Spleen (tissue), 11 donors: ENCODE results near the gene GMNN. TPM values are rescaled to one million over a fixed set of nuclear protein-coding genes. Genes with fewer than 3 reads are reported as not detected.
"Not testable (repeated sequence)": the region's sequence is repeated elsewhere in the genome, so short reads cannot be mapped to it uniquely, and the experiment has no call there.

Experiments used
- DNase-seq: peaks from one replicate; pipeline ENCODE4 v3.0.0-alpha.2; 2020
- H3K27ac ChIP-seq, 8 donors: fragments of 200-600 bp; sonication (generic) in 7 of 8; 1 replicate in 4 of 8; 2 replicates in 4 of 8; pipeline versions ENCODE4 v1.5.0 to v1.8.0; 2016 to 2021; ENCODE audit warnings: inconsistent platforms in 4 of 8, mild to moderate bottlenecking in 4 of 8, moderate library complexity in 1 of 8
- H3K27me3 ChIP-seq, 7 donors: fragments of 200-600 bp; sonication (generic) in 6 of 7; replicated peaks in 1 of 7; 1 replicate in 4 of 7; 2 replicates in 3 of 7; pipeline versions ENCODE4 v1.5.0 to v1.8.0; 2016 to 2021; ENCODE audit warnings: inconsistent platforms in 3 of 7, mild to moderate bottlenecking in 1 of 7
- H3K36me3 ChIP-seq, 6 donors: fragments of 200-600 bp; sonication (generic) in 5 of 6; 1 replicate in 4 of 6; 2 replicates in 2 of 6; pipeline versions ENCODE4 v1.5.0 to v1.8.0; 2016 to 2021; ENCODE audit warnings: inconsistent platforms in 2 of 6
- H3K4me1 ChIP-seq, 6 donors: fragments of 200-600 bp; sonication (generic) in 5 of 6; 1 replicate in 3 of 6; 2 replicates in 3 of 6; pipeline versions ENCODE4 v1.5.0 to v1.8.0; 2016 to 2021; ENCODE audit warnings: inconsistent platforms in 3 of 6
- H3K4me3 ChIP-seq, 8 donors: fragments of 200-600 bp; sonication (generic) in 7 of 8; 1 replicate in 4 of 8; 2 replicates in 4 of 8; pipeline versions ENCODE4 v1.5.0 to v1.8.0; 2016 to 2021; ENCODE audit warnings: inconsistent platforms in 4 of 8, mild to moderate bottlenecking in 4 of 8, moderate library complexity in 2 of 8
- H3K9me3 ChIP-seq, 8 donors: fragments of 200-600 bp; sonication (generic) in 7 of 8; 1 replicate in 4 of 8; 2 replicates in 4 of 8; pipeline versions ENCODE4 v1.5.0 to v1.8.0; 2016 to 2021; ENCODE audit warnings: inconsistent platforms in 4 of 8
- POLR2A ChIP-seq, 3 donors: fragments of 450-650 bp; IDR thresholded peaks; one replicate each; pipeline ENCODE4 v1.5.1; 2017; ENCODE audit warnings: antibody characterized with exemption in 3 of 3, mild to moderate bottlenecking in 1 of 3
- POLR2AphosphoS5 ChIP-seq, 3 donors: sonication (generic); formaldehyde crosslinking; IDR thresholded peaks; one replicate each; pipeline ENCODE4 v1.5.1; 2017; ENCODE audit warnings: antibody characterized with exemption in 3 of 3
- WGBS, 5 donors: extraction: QIAGEN DNeasy Blood & Tissue Kit in 3 of 5; methylation state at CpG; one replicate each; pipeline versions ENCODE4 v1.1.5 to v1.1.7; 2013 to 2018; 5-methylcytosine and 5-hydroxymethylcytosine counted together
- intact Hi-C: fragments of 100-400 bp; cut with DNase I; formaldehyde crosslinking; loops from one replicate; pipeline ENCODE4 v1.15.0; 2023; ENCODE audit warnings: low total_unique reads
- polyA plus RNA-seq, 3 donors: library from polyadenylated mRNA; stranded (reverse); fragments of 200-250 nt; gene quantifications; one replicate each; pipeline ENCODE4 v1.2.1, GENCODE V29; 2013
- total RNA-seq, 7 donors: library from RNA; depleted of rRNA in 3 of 7; stranded (reverse); fragments of >200 nt in 3 of 7; fragmentation: NEBNext Ultra II Directional in 4 of 7; extraction: Animal tissue kit (Norgen Biotek cat#: 25700) in 4 of 7; gene quantifications; one replicate each; pipeline versions ENCODE4 v1.1.0 to v1.2.1, GENCODE V29; 2016 to 2021
- TF ChIP-seq, protein P1 (sequence below), 11 experiments: fragments of 200-600 bp in 7 of 11; fragments of 450-650 bp in 4 of 11; sonication (generic) in 4 of 11; IDR thresholded peaks in 8 of 11; conservative IDR thresholded peaks in 3 of 11; 1 replicate in 7 of 11; 2 replicates in 4 of 11; pipeline versions ENCODE4 v1.4.0 to v1.8.0; 2016 to 2021; ENCODE audit warnings: antibody characterized with exemption in 11 of 11, inconsistent platforms in 4 of 11, mild to moderate bottlenecking in 1 of 11
- donor health status: healthy with polysubstance abuse.
- donor health status: DM: no; HTN: no; CAD: no; lungs with moderate emphysema.
- donor health status: DM: no; HTN: no; CAD: no.
- donor health status: Bipolar disorder and iron deficiency.
- donor health status: healthy.
- donor health status: DM: no; HTN: no; CAD: no.
- donor health status: DM: yes; HTN: yes; CAD: no.

GMNN gene
- total and polyA plus RNA-seq, 10 donors, result 11.1 to 32.3 (median 16.1) TPM

DNA sequence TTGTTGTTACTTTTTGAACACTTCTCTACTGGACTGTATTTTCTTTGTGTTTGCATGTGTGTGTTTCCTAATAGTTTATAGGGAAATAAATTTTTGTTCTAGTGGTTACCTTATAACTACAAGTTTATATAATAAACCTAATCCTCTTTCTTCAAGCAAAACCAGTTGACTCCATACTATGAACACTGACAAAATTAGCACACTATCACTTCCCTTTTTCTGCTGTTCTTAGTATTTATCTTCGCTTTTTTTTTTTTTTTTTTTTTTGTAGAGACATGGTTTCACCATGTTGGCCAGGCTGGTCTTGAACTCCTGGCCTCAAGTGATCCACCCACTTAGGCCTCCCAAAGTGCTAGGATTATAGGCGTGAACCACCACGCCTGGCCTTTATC is 30.8 kb upstream of the GMNN start:
- H3K9me3 ChIP-seq, result no peaks in the 10 kb centered on the region
- intact Hi-C loops, result no loop called here
- 64 to 71% (median 70%) methylated on average over 3 of the region's 3 CpGs for WGBS, 5 donors
- H3K4me1 ChIP-seq, result peaks cover 0 to 30% (median 6%) of the 10 kb centered on the region in 6 donors
- TF ChIP-seq, protein P1, sequence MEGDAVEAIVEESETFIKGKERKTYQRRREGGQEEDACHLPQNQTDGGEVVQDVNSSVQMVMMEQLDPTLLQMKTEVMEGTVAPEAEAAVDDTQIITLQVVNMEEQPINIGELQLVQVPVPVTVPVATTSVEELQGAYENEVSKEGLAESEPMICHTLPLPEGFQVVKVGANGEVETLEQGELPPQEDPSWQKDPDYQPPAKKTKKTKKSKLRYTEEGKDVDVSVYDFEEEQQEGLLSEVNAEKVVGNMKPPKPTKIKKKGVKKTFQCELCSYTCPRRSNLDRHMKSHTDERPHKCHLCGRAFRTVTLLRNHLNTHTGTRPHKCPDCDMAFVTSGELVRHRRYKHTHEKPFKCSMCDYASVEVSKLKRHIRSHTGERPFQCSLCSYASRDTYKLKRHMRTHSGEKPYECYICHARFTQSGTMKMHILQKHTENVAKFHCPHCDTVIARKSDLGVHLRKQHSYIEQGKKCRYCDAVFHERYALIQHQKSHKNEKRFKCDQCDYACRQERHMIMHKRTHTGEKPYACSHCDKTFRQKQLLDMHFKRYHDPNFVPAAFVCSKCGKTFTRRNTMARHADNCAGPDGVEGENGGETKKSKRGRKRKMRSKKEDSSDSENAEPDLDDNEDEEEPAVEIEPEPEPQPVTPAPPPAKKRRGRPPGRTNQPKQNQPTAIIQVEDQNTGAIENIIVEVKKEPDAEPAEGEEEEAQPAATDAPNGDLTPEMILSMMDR (IDR thresholded peaks at IDR 0.05 in 8 of 11, conservative IDR thresholded peaks at IDR 0.05 in 3 of 11), result no peak
- TF ChIP-seq POLR2AphosphoS5 (IDR thresholded peaks at IDR 0.05), result no peak
- TF ChIP-seq POLR2A (IDR thresholded peaks at IDR 0.05), result no peak
- H3K27me3 ChIP-seq, result no peaks in the 10 kb centered on the region
- H3K36me3 ChIP-seq, result no peaks in the 10 kb centered on the region
- DNase-seq, result no peak
- H3K4me3 ChIP-seq, result no peak overlapping the region
- peak overlapping the region in 6 of 8 donors; percentile 52 to 86 (median 76) for H3K27ac ChIP-seq

DNA sequence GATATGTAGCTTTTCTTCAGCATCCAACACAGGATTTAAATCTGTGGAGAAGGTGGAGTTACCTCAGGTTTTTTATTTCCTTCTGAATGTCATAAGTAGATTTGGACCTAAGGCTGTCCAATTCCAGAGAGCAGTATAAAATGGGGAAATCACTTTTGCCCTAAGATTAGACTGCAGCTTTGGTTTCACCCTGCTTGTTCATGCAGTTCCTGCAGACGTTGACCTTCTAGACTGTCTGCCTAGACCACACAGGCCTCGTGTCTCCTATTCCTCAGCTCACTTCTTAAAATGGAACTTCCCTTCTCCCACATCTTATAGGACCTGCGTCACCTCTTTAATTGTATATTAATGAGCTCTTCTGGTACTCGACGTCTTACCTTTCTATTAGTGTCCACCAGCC is 29.8 kb upstream of the GMNN start:
- TF ChIP-seq, protein P1 (IDR thresholded peaks at IDR 0.05 in 8 of 11, conservative IDR thresholded peaks at IDR 0.05 in 3 of 11), result no peak
- TF ChIP-seq POLR2AphosphoS5 (IDR thresholded peaks at IDR 0.05) (no peak), POLR2A (IDR thresholded peaks at IDR 0.05) (no peak)
- DNase-seq, result no peak
- Histone ChIP-seq H3K9me3 (no peaks in the 10 kb centered on the region), H3K27ac (peak overlapping the region in 6 of 8 donors; percentile 13 to 86 (median 76)), H3K36me3 (no peaks in the 10 kb centered on the region), H3K4me1 (peaks cover 0 to 39% (median 7%) of the 10 kb centered on the region in 6 donors), H3K27me3 (no peaks in the 10 kb centered on the region), H3K4me3 (no peak overlapping the region)
- intact Hi-C loops, result no loop called here
- WGBS, 5 donors, result 64 to 72% (median 65%) methylated on average over 5 of the region's 5 CpGs

DNA sequence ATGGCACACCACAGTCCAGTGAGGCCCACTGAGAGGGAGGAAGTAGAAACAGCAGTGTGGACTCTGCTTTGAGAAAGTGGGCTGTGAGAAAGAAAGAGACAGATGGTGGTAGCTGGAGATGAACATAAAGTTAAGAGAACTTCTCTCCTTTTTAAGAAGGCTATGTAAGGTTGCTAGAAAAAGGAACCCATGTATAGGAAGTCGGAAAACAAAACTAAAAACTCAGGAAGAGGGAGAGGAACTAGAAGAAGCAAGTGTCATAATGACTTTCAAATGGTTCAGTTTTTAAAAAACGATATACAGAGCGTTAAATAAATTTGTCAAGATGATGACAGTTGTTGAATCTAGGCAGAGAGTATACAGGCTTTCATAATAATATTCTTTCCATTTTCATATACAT is 25.4 kb upstream of the GMNN start:
- 25 to 42% (median 38%) methylated on average over 3 of the region's 3 CpGs for WGBS, 5 donors
- Histone ChIP-seq H3K9me3 (no peaks in the 10 kb centered on the region), H3K27me3 (no peaks in the 10 kb centered on the region), H3K36me3 (no peaks in the 10 kb centered on the region), H3K4me3 (peak overlapping the region in 1 of 8 donors; percentile 5), H3K4me1 (peaks cover 0 to 21% (median 1%) of the 10 kb centered on the region in 6 donors), H3K27ac (peak overlapping the region in 6 of 8 donors; percentile 9 to 75 (median 63))
- intact Hi-C loops, result no loop called here
- TF ChIP-seq POLR2A (IDR thresholded peaks at IDR 0.05) (no peak), POLR2AphosphoS5 (IDR thresholded peaks at IDR 0.05) (no peak)
- TF ChIP-seq, protein P1 (IDR thresholded peaks at IDR 0.05 in 8 of 11, conservative IDR thresholded peaks at IDR 0.05 in 3 of 11), result no peak
- DNase-seq, result no peak

DNA sequence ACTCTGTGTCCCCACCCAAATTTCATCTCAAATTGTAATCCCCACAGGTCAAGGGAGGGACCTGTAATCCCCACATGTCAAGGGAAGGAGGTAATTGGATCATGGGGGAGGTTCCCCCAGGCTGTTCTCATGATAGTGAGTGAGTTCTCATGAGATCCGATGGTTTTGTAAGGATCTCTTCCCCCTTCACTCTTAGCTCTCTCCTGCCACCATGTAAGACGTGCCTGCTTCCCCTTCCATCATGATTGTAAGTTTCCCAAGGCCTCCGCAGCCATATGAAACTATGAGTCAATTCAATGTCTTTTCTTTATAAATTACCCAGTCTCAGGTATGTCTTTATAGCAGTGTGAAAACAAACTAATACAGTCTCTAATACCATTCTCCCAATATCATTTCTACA is 23.9 kb upstream of the GMNN start:
- H3K4me1 ChIP-seq, result peaks cover 0 to 14% (median 1%) of the 10 kb centered on the region in 6 donors
- intact Hi-C loops, H3K27me3 ChIP-seq, DNase-seq, H3K36me3 ChIP-seq, H3K9me3 ChIP-seq, H3K4me3 ChIP-seq: not testable (repeated sequence)
- peak overlapping the region in 1 of 8 donors; percentile 75 for H3K27ac ChIP-seq
- 75 to 84% (median 79%) methylated on average over 3 of the region's 3 CpGs for WGBS, 5 donors

DNA sequence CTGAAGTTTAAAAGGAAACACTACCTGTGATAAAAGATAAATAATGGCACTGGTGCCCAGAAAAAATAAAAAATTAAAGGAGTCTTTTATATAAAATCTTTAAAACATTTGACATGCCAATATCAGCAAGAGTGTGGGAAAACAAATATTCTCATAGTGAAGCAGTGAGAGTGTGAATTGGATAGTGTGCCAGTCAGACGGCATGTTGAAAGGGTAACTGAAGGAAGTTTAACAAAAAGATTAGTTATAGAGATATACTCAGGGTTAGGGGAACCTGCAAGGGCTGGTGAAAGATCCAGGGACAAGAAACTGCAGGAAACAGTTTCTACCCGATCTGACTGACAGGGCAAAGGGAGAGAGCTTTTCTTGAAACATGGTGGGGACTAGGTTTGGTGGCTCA is 22.2 kb upstream of the GMNN start:
- Histone ChIP-seq H3K9me3 (no peaks in the 10 kb centered on the region), H3K27me3 (no peaks in the 10 kb centered on the region), H3K4me3 (no peak overlapping the region), H3K27ac (no peak overlapping the region), H3K36me3 (no peaks in the 10 kb centered on the region), H3K4me1 (peaks cover 0 to 18% (median 1%) of the 10 kb centered on the region in 6 donors)
- intact Hi-C loops, result no loop called here
- TF ChIP-seq POLR2A (IDR thresholded peaks at IDR 0.05) (no peak), POLR2AphosphoS5 (IDR thresholded peaks at IDR 0.05) (no peak)
- TF ChIP-seq, protein P1 (IDR thresholded peaks at IDR 0.05 in 8 of 11, conservative IDR thresholded peaks at IDR 0.05 in 3 of 11), result no peak
- WGBS, 5 donors, result 45 to 66% (median 59%) methylated on average over 2 of the region's 2 CpGs
- no peak for DNase-seq
